Cortex of kidney (tissue), 1 donor: ENCODE data around the gene TRAIP.
"Not testable (repeated sequence)": the region's sequence is repeated elsewhere in the genome, so short reads cannot be mapped to it uniquely, and the experiment has no call there.

ENCODE experiments used
- DNase-seq: peaks from one replicate; lab custom pipeline; 2025; lab: John Stamatoyannopoulos, UW

The TRAIP gene

DNA sequence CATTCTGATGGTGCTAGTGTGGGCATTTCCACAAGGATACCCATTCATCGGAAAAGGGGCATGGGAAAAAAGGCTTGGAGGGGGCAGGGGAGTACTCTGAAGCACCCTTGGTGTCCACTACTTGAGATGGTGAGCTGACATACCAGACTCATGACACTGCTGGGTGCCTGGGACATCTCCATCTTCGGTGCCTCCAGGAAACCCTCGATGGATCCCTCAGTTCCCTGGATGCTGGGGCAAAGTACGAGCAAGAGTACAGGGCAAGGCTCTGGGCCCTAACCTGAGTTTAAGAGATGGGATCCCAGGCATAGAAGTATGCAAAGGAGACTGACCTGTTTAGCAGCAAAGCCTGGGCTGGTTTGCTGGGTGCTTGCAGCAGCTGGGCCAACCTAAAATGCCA, 64.8 kb downstream of the TRAIP start:
- no peak for DNase-seq

DNA sequence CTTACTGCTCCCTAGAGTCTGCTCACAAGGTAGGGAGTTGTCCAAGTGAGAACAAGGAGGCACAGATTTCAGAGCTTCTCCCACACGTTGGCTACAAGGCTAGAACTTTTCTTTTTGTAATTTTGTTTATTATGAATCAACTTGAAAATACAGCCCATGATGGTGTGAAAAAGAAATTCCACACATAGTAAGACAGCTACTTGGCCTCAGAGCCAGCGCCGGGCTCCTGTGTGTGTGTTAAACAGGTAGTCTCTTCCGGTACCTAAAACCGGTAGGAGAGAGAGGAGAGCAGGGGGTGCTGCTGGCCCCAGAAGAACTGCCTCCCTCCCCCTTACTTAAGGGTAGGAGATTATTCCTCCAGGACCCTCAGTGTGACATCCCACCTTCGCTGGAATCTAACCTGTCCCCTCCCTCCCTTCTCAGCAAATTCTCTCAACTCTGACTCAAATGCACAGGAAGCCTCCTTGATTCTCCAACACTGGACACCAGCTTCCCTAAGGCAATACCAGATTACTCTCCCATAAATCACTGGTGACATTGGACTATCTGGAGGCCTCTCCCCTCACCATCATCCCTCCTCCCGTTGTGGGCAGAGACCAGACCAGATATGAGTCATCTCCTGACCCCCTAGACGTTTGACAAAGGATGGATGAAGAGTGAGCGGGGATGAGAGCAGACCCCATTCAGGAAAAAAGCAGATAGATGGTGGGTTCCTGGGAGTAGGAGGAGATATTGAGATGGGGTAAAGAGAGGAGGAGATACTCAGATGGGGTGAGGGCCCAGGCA, 65.5 kb downstream of the TRAIP start:
- no peak for DNase-seq

DNA sequence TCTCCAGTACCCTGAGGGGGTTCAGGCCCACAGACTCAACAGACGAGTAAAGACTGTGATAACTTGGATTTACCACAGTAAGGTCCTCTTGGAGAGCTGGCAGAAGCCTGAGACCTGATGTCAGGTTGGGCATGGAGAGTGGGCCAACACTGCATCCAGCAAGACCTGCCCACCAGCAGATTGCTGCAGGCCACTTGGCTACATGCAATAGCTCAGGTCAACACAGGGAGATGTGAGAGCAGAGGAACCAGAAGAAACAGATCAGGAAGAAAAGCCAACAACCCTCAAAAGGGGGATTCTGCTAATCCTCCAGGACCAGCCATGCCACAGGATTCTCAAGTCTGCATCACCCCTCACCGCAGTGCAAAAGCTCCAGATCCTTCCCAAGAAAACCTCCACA, 68.3 kb downstream of the TRAIP start:
- no peak for DNase-seq

DNA sequence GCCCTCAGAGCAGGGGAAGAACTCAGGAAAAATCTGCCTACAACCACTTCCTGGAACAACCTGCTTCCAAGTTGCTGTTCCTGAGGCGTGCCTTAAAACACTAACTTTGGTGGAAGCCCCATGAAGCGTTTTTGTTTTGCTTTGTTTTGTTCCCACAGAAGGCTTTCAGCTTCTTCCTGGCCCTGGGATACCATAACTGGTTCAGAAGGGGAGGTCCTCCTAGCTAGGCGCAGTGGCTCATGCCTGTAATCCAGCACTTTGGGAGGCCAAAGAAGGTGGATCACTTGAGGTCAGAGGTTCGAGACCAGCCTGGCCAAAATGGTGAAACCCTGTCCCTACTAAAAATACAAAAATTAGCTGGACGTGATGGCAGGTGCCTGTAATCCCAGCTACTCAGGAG, 68.8 kb downstream of the TRAIP start:
- DNase-seq = no peak

DNA sequence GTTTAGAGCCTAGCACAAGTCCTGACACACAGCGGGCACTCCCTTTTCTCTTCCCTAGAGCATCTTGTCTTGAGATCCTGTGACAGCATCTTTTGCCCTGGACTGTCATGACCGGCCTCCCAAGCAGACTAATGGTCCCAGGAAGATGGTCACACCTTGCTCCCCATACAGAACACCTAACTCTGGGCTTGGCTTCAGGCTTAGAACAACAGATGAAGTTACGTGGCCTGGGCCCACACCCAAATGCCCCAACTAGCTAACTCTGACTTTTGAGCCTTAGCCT, 69.2 kb downstream of the TRAIP start:
- no peak for DNase-seq

DNA sequence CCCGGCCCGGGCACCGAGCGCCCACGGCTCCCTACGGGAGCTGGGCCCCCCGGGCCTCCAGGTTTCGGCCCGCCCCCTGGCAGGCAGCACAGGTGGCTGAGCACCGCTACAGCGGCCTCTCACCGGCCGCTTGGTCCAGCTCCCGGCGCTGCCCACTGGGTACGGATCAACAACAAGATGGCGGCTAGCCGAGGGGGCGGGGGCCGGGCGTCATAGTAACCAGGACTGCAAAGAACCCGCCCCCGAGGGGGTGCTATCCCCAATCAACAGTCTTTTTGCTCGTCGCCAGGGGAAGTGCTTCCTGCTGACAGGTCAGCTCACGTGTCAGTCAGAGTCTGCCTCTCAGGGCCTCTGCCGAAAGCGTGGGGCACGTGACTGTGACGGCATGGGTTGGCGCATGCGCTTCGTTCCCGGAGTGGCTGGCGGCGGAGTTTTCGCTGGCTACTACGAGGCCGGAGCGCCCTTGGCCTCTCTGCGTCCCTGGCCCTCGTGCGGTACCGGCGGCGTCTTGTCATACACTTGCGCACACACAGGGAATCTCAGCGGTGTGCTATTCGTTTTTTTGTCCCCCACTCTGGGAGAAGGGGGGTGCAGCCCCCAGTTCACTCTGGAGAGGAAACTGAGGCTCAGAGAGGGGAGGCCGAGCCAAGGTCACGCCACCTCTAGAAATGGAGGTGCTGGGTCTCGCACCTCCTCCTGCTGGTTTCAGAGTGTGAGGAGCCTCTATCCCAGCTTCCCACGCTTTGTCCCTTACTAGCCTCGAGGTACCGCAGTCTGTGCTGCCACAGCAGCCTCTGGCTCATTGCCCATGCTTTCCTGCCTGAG, 69.8 kb downstream of the TRAIP start, which contains the start of gene IP6K1:
Gene IP6K1 (minus strand): TSS at position 186 of the 825 bp plus-strand sequence. CDS start 38,502 bp downstream, outside the sequence.
- no peak for DNase-seq

DNA sequence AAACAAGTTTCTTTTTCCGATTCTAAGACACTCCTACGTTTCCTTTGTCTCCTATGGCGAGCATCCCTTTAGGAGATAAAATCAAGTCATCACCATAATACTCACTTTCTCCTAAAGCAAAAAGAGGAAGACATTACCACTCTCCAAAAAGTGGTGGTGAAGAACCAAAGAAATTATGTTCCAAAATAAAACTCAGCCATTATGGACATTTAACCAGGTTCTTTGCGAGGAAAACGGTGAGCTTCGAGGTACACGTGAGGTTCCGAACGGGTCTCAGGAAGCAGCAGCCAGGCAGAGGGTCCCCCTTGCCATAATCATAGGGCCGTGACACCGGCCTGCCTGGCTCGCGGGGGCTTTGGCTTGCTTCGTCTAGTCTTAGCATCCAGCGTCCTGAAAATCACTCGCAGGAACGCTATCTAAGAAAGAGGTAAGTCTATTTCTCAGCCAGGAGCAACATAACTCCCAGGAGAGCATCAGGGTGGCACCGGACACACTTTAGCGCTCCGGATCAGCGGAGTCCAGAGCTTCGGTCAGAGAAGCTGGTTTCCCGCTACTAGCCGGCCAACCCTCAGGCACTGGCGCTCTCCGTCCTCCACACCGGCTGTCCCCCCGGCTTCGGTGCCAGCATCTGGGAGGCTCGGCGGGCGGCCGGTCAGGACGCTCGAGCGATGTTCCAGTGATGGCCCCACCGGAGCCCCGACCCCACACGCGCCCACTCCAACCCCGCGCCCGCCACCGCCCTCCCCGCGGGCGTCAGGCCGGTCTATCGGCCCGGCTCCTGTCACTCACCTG, 70.6 kb downstream of the TRAIP start:
- no peak for DNase-seq

DNA sequence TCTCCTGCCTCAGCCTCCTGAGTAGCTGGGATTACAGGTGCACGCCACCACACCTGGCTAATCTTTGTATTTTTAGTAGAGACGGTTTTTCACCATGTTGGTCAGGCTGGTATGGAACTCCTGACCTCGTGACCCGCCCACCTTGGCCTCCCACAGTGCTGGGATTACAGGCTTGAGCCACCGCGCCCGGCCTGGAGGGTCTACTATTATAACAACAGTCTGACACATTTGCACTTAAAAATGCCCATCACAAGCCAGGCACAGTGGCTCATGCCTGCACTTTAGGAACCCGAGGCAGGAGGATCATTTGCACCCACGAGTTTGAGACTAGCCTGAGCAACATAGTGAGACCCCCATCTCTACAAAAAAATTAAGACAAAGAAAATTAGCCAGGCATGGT, 74.1 kb downstream of the TRAIP start:
- DNase-seq = not testable (repeated sequence)

DNA sequence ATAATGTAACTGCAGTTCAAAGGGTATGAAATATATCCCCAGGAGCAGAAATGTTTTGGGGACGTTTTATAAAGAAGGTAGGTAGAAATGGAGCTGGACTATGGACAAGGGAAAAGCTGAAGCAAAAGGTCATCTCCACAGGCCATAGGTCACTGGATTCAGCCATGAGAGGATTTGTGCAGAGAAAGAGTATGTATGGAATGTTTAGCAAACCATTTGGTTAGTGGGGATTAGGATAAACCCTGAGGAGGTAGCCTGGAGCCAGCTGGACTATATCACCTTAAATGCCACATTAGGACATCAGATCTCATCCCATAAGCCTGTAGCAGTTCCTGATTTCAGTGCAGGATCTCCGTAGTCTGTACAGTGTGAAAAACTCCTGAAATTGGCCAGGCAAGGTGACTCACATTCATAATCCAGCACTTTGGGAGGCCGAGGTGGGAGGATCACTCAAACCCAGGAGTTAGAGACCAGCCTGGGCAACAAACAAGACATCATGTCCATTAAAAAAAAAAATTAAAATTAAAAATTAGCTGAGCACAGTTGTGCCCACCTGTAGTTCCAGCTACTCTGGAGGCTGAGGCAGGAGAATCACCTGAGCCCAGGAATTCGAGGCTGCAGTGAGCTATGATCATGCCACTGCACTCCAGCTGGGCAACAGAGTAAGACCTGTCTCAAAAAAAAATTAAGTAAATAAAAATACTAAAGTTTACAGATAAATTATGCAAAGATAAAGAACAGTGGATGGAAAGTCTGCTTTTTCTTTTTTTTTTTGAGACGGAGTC, 74.8 kb downstream of the TRAIP start:
- no peak for DNase-seq

DNA sequence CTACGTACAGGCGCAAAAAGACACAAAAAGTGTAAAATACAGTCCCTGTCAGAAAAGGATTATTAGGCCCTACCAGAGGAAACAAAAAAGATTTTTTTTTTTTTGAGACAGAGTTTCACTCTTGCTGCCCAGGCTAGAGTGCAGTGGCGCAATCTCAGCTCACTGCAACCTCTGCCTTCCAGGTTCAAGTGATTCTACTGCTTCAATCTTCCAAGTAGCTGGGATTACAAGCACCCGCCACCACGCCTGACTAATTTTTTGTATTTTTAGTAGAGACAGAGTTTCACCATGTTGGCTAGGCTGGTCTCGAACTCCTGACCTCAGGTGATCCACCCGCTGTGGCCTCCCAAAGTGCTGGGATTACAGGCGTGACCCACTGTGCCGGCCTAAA, 75.4 kb downstream of the TRAIP start:
- DNase-seq = not testable (repeated sequence)

DNA sequence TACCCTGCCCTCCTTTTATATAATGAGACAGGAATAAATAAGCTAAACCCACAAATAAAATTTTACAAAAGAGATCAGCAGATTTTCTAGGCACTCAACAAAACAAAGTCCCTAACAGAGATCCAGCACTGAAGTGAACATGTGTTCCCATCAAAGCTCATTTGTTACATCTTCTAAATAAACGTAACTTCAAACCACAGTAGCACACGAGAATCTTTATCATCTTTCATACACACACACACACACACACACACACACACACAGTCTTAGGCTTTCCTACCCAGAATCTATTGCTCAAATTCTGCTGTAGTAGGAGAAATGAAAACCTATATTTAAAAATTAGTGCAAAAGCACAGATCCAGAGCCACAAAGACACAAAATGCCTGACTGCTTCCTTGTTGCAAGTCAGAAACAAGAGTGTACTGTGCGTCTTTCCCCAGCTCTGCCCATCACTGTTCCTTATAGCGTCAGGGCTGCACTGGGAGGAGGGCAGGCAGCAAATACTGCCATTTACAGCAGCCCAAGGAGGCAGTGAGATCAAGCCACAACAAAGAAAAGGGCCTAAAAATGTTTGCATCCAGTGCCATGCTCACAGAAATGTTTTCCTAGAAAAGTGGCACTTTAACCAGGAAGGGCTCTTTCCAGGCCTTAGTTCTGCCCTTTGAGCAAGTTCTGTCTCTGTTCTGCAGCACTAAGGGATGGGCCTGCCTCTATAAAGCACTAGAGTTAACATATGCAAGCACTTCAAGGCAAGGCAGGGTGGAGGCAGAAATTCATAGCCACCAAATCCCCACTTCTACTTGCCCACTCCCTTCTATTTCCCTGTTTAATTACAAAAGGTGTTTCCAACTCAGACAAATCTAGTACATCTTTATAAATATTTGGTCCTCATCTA, 76.0 kb downstream of the TRAIP start:
- no peak for DNase-seq

DNA sequence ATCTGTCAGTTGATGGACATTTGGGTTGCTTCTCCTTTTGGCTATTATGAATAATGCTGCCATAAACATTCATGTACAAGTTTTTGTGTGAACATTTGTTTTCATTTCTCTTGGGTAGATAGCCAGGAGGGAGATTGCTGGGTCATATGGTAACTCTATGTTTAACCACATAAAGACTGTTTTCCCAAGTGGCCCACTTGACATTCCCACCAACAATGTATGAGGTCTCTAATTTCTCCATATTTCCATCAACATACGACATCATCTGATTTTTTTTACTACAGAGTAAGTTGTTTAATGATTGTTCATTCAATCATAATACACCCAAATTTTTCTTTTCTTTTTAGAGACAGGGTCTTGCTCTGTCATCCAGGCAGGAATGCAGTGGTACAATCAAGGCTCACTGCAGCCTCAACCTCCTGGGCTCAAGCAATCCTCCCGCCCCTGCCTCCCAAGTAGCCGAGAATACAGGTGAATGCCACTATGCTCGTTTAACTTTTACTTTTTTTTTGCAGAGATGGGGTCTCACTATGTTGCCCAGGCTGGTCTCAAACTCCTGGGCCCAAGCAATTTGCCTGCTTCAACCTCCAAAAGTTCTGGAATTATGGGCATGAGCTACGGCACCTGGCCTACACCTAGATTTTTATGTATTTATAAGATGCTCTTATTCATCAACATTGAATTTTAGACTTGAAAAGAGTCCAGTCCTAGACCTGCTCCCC, 76.8 kb downstream of the TRAIP start:
- DNase-seq = no peak
